Esophagus muscularis mucosa (tissue), 4 donors: ENCODE data around the gene NUBPL.

Source experiments
- EP300 ChIP-seq: sonication (generic); formaldehyde crosslinking; IDR thresholded peaks from one replicate; pipeline ENCODE4 v1.6.1; 2017; ENCODE audit warnings: antibody characterized with exemption
- POLR2A ChIP-seq: fragments of 450-650 bp; IDR thresholded peaks from one replicate; pipeline ENCODE4 v1.6.1; 2017; ENCODE audit warnings: antibody characterized with exemption, moderate library complexity, mild to moderate bottlenecking, low read depth
- POLR2AphosphoS5 ChIP-seq, 2 donors: sonication (generic); formaldehyde crosslinking; IDR thresholded peaks; one replicate each; pipeline ENCODE4 v1.6.1; 2017; ENCODE audit warnings: antibody characterized with exemption in 2 of 2
- TF ChIP-seq, protein P1 (sequence below), 3 experiments: fragments of 200-600 bp in 2 of 3; fragments of 450-650 bp in 1 of 3; sonication (generic) in 2 of 3; IDR thresholded peaks; one replicate each; pipeline ENCODE4 v1.5.1; 2017 to 2019; ENCODE audit warnings: antibody characterized with exemption in 3 of 3, mild to moderate bottlenecking in 2 of 3, moderate library complexity in 1 of 3

DNA sequence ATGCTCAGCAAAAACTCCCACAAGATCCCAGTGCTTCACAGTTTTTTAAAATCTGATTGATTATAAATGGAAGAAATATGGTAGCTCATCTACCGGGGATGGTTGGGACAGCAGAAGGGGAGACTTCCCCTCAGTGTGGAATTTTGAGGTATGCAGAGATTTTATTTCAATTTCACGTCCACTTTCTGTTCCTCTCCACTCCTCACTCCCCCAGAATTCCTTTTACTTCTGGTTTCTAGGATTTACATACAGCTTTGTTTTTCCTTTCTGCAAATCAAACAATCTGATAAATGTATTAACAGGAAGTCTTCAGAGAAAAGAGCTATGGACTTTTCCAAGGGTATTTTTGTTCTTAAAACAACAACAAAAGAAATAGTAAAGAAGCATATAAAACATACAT is 334.4 kb downstream of the NUBPL start:
- TF ChIP-seq, protein P1, sequence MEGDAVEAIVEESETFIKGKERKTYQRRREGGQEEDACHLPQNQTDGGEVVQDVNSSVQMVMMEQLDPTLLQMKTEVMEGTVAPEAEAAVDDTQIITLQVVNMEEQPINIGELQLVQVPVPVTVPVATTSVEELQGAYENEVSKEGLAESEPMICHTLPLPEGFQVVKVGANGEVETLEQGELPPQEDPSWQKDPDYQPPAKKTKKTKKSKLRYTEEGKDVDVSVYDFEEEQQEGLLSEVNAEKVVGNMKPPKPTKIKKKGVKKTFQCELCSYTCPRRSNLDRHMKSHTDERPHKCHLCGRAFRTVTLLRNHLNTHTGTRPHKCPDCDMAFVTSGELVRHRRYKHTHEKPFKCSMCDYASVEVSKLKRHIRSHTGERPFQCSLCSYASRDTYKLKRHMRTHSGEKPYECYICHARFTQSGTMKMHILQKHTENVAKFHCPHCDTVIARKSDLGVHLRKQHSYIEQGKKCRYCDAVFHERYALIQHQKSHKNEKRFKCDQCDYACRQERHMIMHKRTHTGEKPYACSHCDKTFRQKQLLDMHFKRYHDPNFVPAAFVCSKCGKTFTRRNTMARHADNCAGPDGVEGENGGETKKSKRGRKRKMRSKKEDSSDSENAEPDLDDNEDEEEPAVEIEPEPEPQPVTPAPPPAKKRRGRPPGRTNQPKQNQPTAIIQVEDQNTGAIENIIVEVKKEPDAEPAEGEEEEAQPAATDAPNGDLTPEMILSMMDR (IDR thresholded peaks at IDR 0.05): no peak
- no peak for TF ChIP-seq EP300
- TF ChIP-seq POLR2AphosphoS5 (IDR thresholded peaks at IDR 0.05): no peak
- TF ChIP-seq POLR2A: no peak
